ENCODE data around the gene ARR3.
"Not testable (repeated sequence)": the region's sequence is repeated elsewhere in the genome, so short reads cannot be mapped to it uniquely, and the experiment has no call there.

Gene ARR3

GRCh38 chrX:70280573-70280972, 12.4 kb downstream of the ARR3 start:
- no peak for DNase-seq (ENCODE audit: low read depth, low spot score)

- no peak for DNase-seq (ENCODE audit: low read depth, low spot score)
Measured at GRCh38 chrX:70281951-70282350, 13.8 kb downstream of the ARR3 start, which contains the start of gene RAB41. Gene RAB41, plus strand, starts transcription at chrX:70282172. Its CDS starts 46 bp downstream, at chrX:70282218.

- DNase-seq (ENCODE audit: low read depth, low spot score): no peak
Measured at GRCh38 chrX:70289168-70289792, 21.1 kb downstream of the ARR3 start.

GRCh38 chrX:70289793-70290770, 21.9 kb downstream of the ARR3 start, which contains the start of the genes KIF4A and PDZD11:
Gene KIF4A, plus strand, starts transcription at chrX:70290104. Its CDS starts 355 bp downstream, at chrX:70290459.
Gene PDZD11, minus strand, starts transcription at chrX:70289927. Its CDS starts 586 bp downstream, at chrX:70289341.
- peak; percentile 40 for DNase-seq (ENCODE audit: low read depth, low spot score)

- no peak for DNase-seq (ENCODE audit: low read depth, low spot score)
Measured at GRCh38 chrX:70292788-70293187, 24.7 kb downstream of the ARR3 start.

- DNase-seq (ENCODE audit: low read depth, low spot score): no peak
Measured at GRCh38 chrX:70293621-70294020, 25.5 kb downstream of the ARR3 start.

- no peak for DNase-seq (ENCODE audit: low read depth, low spot score)
Measured at GRCh38 chrX:70301716-70302115, 33.6 kb downstream of the ARR3 start.

GRCh38 chrX:70313503-70313902, 45.4 kb downstream of the ARR3 start:
- no peak for DNase-seq (ENCODE audit: low read depth, low spot score)

GRCh38 chrX:70322784-70323183, 54.6 kb downstream of the ARR3 start:
- DNase-seq (ENCODE audit: low read depth, low spot score): no peak

GRCh38 chrX:70323628-70324027, 55.5 kb downstream of the ARR3 start:
- DNase-seq (ENCODE audit: low read depth, low spot score): not testable (repeated sequence)

GRCh38 chrX:70324326-70324725, 56.2 kb downstream of the ARR3 start:
- no peak for DNase-seq (ENCODE audit: low read depth, low spot score)

GRCh38 chrX:70331161-70331560, 63.0 kb downstream of the ARR3 start:
- DNase-seq (ENCODE audit: low read depth, low spot score): no peak

Data from smooth muscle cell of the brain vasculature (primary cell).